RWPE2 (cell line): ENCODE data around the gene PTPN5.
A peak's percentile ranks its signal among the peaks of the same experiment; 100 is the strongest.

Experiments used
- ATAC-seq: fragments of 200-7000 bp; cut with Tn5 transposase; 3 replicates; pipeline ENCODE4 v1.9.1; 2021; ENCODE audit warnings: low read depth
- DNase-seq: peaks from one replicate; pipeline ENCODE4 v3.0.0-alpha.2; 2020; ENCODE audit warnings: low spot score
- H3K27ac ChIP-seq: fragments of 450-650 bp; 2 replicates; pipeline ENCODE4 v1.5.1; 2017; ENCODE audit warnings: mild to moderate bottlenecking; ENCODE audit not compliant: poor library complexity, severe bottlenecking
- H3K27me3 ChIP-seq: fragments of 250-450 bp; sonication (Bioruptor Pico); 2 replicates; pipeline ENCODE4 v1.5.1; 2021; ENCODE audit warnings: mild to moderate bottlenecking, moderate library complexity; ENCODE audit not compliant: insufficient read depth, poor library complexity, severe bottlenecking
- H3K36me3 ChIP-seq: fragments of 250-450 bp; sonication (Bioruptor Pico); 2 replicates; pipeline ENCODE4 v1.5.1; 2020; ENCODE audit warnings: low read depth, mild to moderate bottlenecking, moderate library complexity
- H3K4me1 ChIP-seq: fragments of 250-450 bp; sonication (Bioruptor Pico); 2 replicates; pipeline ENCODE4 v1.5.1; 2021; ENCODE audit warnings: mild to moderate bottlenecking, moderate library complexity; ENCODE audit not compliant: insufficient read depth, poor library complexity, severe bottlenecking
- H3K4me3 ChIP-seq: fragments of 250-450 bp; sonication (Bioruptor Pico); 2 replicates; pipeline ENCODE4 v1.5.1; 2021; ENCODE audit warnings: mild to moderate bottlenecking, moderate library complexity; ENCODE audit not compliant: severe bottlenecking
- H3K9me3 ChIP-seq: fragments of 250-450 bp; sonication (Bioruptor Pico); 2 replicates; pipeline ENCODE4 v1.5.1; 2021; ENCODE audit warnings: mild to moderate bottlenecking, moderate library complexity; ENCODE audit not compliant: severe bottlenecking
- TF ChIP-seq, protein P1 (sequence below): fragments of 450-650 bp; IDR thresholded peaks from one replicate; pipeline ENCODE4 v1.5.1; 2017; ENCODE audit warnings: mild to moderate bottlenecking, moderate library complexity; ENCODE audit not compliant: poor library complexity, severe bottlenecking

The PTPN5 gene

DNA sequence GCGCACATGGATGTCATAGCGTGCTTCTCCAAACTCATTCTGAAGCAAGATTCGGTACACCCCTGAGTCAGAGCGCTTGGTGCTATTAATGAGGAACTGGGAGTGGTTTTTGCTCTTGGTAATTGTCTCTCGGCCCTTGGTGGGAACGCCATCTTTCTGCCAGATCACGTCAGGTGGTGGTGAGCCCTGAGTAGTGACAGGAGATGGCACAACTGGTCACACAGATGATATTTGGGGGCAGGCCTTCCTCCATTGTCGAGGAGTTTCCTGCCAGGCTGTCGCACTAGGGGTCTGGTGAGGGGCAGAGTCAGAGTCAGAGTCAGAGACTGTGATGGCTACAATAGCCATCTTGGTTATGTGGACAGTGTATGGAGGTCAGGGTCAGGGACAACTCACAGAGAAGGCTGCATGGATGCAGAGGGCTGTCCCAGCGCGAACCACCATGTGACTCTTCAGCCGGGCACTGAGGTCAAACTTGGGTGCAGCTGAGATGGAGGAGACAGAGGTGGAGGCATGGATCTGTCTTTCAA is 83.7 kb downstream of the PTPN5 start:
- TF ChIP-seq, protein P1, sequence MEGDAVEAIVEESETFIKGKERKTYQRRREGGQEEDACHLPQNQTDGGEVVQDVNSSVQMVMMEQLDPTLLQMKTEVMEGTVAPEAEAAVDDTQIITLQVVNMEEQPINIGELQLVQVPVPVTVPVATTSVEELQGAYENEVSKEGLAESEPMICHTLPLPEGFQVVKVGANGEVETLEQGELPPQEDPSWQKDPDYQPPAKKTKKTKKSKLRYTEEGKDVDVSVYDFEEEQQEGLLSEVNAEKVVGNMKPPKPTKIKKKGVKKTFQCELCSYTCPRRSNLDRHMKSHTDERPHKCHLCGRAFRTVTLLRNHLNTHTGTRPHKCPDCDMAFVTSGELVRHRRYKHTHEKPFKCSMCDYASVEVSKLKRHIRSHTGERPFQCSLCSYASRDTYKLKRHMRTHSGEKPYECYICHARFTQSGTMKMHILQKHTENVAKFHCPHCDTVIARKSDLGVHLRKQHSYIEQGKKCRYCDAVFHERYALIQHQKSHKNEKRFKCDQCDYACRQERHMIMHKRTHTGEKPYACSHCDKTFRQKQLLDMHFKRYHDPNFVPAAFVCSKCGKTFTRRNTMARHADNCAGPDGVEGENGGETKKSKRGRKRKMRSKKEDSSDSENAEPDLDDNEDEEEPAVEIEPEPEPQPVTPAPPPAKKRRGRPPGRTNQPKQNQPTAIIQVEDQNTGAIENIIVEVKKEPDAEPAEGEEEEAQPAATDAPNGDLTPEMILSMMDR = no peak

DNA sequence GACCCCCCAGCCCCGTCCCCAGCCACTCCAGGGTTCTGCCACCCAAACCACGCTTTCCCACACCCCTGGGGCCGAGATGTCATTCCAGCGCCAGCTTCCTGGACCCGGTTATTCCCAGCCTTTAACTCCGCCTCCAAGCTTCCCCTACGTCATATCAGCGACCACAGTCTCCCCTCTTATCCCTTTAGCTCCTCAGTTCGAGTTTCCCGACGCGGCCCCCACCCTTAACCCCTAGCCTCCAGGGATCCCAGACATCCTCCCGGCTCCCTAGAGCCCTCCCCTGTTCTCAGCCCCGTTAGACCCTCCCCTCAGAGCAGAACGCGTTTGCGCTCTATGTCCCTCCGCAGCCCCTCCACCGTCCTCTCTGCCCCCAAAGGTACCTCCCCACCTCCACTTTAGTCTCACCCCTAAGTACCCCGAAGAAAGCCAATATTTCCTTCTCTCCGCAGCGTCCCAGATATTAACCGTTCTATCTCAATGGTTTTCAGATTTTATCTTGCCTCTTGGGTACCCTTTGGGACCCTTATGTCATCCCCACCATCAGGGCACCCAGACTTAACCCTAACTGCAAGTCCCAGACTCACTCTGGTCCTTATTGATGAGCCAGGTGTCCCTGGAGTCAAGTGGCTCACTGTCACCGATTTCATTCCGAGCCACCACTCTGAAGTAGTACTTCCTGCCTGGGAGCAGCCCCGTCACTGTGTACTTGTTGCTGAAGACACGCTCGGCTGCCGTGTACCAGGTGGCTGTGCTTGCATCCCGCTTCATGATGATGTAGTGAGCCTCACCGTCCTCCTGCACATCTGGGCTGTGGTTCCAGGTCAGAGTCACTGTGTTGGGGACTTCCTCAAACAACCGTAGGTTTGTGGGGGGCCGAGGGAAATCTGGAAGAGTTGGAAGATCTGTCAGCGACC is 85.0 kb downstream of the PTPN5 start:
- ATAC-seq (no peak; the same call in 2 of the 3 replicates), DNase-seq (no peak)
- H3K4me1 ChIP-seq = no peaks in the 10 kb centered on the region
- TF ChIP-seq, protein P1 = no peak
- no peaks in the 10 kb centered on the region for H3K9me3 ChIP-seq
- no peak overlapping the region for H3K27ac ChIP-seq
- H3K4me3 ChIP-seq = no peak overlapping the region
- no peaks in the 10 kb centered on the region for H3K36me3 ChIP-seq
- peaks cover 27% of the 10 kb centered on the region for H3K27me3 ChIP-seq

More for the DNA sequence above, 83.7 kb downstream of the PTPN5 start:
- H3K9me3 ChIP-seq = no peaks in the 10 kb centered on the region
- peaks cover 27% of the 10 kb centered on the region for H3K27me3 ChIP-seq
- no peak overlapping the region for H3K4me3 ChIP-seq
- ATAC-seq (no peak), DNase-seq (no peak)
- H3K36me3 ChIP-seq = no peaks in the 10 kb centered on the region
- H3K27ac ChIP-seq = no peak overlapping the region
- H3K4me1 ChIP-seq = no peaks in the 10 kb centered on the region

DNA sequence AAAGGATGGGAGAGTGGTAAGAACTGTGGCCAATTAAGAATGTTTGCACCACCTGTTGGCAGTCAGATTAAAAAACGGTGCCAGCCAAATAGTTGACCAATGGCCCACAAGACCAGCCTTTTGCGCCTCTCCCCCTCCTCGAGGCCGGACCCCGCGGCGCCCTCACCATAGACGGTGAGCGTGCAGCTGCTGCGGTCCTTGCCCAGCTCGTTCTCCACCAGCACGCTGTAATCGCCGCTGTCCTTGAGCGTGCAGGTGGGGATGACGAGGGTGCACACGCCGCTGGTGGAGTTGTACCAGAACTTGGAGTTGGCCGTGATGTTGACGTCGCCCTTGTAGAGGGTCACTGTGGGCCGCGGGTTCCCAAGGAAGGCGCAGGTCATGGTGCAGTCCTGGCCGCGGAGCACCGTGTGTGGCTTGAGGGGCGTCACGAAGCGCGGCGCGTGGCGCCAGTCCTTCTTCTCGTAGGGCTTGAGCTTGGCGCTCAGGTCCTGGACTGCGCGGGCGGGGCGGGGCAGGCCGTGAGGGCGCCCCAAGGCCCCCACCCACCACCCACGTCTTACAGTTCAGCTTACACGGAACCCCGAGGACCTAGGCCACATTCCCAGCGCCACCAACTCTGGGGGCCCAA is 85.8 kb downstream of the PTPN5 start:
- DNase-seq = no peak
- no peaks in the 10 kb centered on the region for H3K36me3 ChIP-seq
- 0 out of 3 replicates have a peak, but pooled peaks have one; percentile 24 for ATAC-seq
- H3K4me3 ChIP-seq = no peak overlapping the region
- no peaks in the 10 kb centered on the region for H3K4me1 ChIP-seq
- H3K27me3 ChIP-seq = peaks cover 27% of the 10 kb centered on the region
- no peak overlapping the region for H3K27ac ChIP-seq
- TF ChIP-seq, protein P1 = no peak
- no peaks in the 10 kb centered on the region for H3K9me3 ChIP-seq

DNA sequence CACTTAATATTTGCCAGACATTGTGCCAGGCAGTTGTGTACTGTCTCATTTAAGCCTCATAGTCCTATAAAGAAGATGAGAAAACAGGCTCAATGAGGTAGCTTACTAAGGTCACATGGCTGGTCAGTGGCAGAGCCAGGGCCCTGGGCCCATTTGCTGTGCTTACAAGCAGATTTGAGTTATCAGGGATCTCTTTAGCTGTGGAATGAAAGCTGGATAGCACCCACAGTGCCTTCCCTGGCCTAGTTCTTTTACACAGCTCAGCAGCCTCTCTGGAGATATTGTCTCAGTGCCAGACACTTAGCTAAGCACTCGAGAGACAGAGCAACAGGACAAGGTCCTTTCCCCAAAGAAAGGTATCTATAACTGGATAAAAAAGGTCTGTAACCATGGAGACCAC is 86.9 kb downstream of the PTPN5 start:
- Histone ChIP-seq H3K27me3 (peaks cover 27% of the 10 kb centered on the region), H3K4me3 (no peak overlapping the region), H3K27ac (no peak overlapping the region), H3K36me3 (no peaks in the 10 kb centered on the region), H3K4me1 (no peaks in the 10 kb centered on the region), H3K9me3 (no peaks in the 10 kb centered on the region)
- DNase-seq (no peak), ATAC-seq (no peak)
- TF ChIP-seq, protein P1 = no peak
